Measurements from ENCODE around the gene C4B.

- no peak for TF ChIP-seq POLR2A (IDR thresholded peaks at IDR 0.05)
- TF ChIP-seq, protein P1, sequence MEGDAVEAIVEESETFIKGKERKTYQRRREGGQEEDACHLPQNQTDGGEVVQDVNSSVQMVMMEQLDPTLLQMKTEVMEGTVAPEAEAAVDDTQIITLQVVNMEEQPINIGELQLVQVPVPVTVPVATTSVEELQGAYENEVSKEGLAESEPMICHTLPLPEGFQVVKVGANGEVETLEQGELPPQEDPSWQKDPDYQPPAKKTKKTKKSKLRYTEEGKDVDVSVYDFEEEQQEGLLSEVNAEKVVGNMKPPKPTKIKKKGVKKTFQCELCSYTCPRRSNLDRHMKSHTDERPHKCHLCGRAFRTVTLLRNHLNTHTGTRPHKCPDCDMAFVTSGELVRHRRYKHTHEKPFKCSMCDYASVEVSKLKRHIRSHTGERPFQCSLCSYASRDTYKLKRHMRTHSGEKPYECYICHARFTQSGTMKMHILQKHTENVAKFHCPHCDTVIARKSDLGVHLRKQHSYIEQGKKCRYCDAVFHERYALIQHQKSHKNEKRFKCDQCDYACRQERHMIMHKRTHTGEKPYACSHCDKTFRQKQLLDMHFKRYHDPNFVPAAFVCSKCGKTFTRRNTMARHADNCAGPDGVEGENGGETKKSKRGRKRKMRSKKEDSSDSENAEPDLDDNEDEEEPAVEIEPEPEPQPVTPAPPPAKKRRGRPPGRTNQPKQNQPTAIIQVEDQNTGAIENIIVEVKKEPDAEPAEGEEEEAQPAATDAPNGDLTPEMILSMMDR (IDR thresholded peaks at IDR 0.05), result peak; percentile 79 to 88 (median 82)
Measured at GRCh38 chr6:32047855-32048766, 33.5 kb downstream of the C4B start.
